ENCODE results near the gene AFMID. TPM values are rescaled to one million over a fixed set of nuclear protein-coding genes. Genes with fewer than 3 reads are reported as not detected.
"Not testable (repeated sequence)": the region's sequence is repeated elsewhere in the genome, so short reads cannot be mapped to it uniquely, and the experiment has no call there.

The AFMID gene
- polyA plus RNA-seq, 3 donors = 17.2 to 33.7 (median 21.7) TPM

GRCh38 chr17:78230996-78231935, 44.1 kb downstream of the AFMID start, which contains the start of gene TMEM235:
TSS of gene TMEM235 (plus strand) at chr17:78231631. CDS start at chr17:78232024, 393 bp downstream.
- 25 to 31% (median 27%) methylated on average over 37 to 51 of the region's 52 CpGs for WGBS, 3 donors
- H3K27ac ChIP-seq (ENCODE audit: low read depth, low read length) = no peak within 1 kb of the TSS

DNA sequence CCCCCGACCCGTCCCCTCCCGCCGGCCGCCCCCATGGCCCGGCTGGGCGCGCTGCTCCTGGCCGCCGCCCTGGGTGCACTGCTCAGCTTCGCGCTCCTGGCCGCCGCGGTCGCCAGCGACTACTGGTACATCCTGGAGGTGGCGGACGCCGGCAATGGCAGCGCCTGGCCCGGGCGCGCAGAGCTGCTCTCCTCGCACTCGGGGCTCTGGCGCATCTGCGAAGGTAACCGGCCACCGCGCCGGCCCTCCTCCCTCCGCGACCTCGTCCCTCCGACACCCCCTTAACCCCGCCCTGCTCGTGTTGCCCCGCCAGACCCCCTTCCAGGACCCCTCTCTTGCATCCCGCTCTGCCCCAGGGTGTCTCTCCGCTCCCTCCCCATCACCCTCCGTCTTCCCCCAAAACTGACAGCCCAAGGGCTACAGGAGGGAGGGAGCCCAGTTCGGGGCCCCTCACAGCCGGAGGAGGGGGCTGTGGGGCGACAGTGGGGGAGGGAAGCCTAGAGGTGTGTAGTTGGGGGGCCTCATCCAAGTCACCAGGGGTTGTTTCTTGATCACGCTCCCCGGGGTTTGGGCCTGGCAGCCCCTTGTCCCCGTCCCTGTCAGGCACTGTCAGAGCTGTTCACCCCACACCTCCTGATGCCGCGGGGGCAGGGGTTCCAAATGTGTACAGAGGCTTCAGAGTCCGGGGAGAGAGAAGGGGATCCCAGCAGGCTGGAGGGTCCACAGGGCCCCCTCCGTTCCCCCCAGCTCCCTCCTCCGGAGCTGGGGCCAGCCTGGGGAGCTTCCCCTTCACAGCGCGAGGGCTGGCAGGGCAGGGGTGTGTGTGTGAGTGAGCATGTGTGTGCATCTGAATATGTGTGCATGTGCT, 45.1 kb downstream of the AFMID start:
- 14 to 15% (median 15%) methylated on average over 41 to 48 of the region's 55 CpGs for WGBS, 3 donors

GRCh38 chr17:78232859-78233173, 45.7 kb downstream of the AFMID start:
- no peak overlapping the region for H3K27ac ChIP-seq (ENCODE audit: low read depth, low read length)
- 94 to 97% (median 94%) methylated on average over 2 of the region's 2 CpGs for WGBS, 3 donors

More for the DNA sequence above, 45.1 kb downstream of the AFMID start:
- no peak overlapping the region for H3K27ac ChIP-seq (ENCODE audit: low read depth, low read length)

GRCh38 chr17:78233678-78234077, 46.5 kb downstream of the AFMID start:
- WGBS, 3 donors = 89 to 94% (median 94%) methylated on average over 9 to 10 of the region's 10 CpGs
- H3K27ac ChIP-seq (ENCODE audit: low read depth, low read length) = no peak overlapping the region

DNA sequence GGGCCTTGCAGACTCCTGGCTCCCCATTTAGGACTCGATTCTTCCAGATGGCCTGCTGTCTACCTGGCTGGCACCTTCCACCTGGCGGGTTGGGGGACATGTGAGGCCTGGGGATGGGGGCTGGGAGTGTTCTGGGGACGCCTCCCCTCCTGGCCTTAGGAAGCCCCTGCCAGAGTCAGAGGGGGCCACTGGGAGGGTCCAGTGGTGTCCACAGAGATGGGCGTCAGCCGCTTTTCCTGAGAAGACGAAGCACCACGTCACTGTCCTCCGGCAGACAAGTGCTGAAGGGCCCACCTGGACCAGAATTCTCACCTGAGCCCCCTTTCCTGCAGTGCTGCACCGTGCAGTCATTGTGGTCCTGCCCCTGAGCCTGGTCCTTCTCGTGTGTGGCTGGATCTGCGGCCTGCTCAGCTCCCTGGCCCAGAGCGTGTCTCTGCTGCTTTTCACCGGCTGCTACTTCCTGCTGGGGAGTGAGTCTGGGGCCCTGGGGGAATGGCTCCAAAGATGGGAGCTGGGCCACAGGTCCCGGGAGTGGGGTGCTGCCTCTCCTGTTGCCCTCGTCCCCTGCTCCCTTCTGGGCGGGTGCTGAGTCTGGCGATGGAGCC, 47.2 kb downstream of the AFMID start:
- H3K27ac ChIP-seq (ENCODE audit: low read depth, low read length) = no peak overlapping the region
- 82 to 87% (median 83%) methylated on average over 17 of the region's 17 CpGs for WGBS, 3 donors

GRCh38 chr17:78235022-78235421, 47.9 kb downstream of the AFMID start:
- H3K27ac ChIP-seq (ENCODE audit: low read depth, low read length) = not testable (repeated sequence)
- whole genome bisulfite sequencing, 3 donors = 72 to 80% (median 75%) methylated on average over 5 to 6 of the region's 6 CpGs

GRCh38 chr17:78235885-78236284, 48.7 kb downstream of the AFMID start:
- no peak overlapping the region for H3K27ac ChIP-seq (ENCODE audit: low read depth, low read length)
- 87 to 88% (median 88%) methylated on average over 8 of the region's 8 CpGs for WGBS, 3 donors

DNA sequence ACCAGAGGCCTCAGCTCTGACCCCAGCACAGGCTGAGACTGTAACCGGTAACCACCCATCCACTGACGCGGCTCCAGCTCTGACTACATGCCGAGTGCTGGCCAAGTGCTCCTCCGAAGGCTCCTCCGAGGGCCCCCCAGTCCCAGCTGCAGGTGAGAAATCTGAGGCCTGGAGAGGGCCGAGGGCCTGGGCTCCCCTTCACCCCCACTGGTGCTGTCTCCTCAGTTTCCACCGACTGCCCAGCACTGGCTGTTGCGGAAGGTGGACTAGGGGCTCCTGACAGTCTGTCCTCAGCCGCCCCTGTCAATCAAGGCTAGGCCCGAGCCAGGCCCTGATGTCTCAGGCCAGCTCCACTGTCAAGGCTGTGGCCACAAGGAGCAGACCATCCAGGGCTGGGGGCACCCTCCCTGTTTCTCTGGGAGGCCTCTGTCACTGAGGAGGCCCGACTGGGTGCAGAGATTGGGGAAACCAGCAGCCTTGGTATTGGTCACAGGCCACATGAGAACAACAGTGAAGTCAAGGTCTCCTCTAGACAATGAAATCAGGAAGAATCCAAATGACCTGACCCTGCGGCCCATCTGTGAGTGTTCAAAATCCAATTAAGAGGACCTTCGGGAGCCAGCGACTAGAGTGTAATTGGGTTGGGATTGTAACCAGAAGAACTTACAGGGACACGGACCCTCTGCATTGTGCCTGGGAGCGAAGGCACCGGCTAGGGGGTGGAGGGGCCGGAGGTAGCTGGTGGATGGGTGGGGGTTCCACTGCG, 49.4 kb downstream of the AFMID start:
- WGBS, 3 donors = 86 to 97% (median 93%) methylated on average over 20 of the region's 20 CpGs
- H3K27ac ChIP-seq (ENCODE audit: low read depth, low read length) = no peak overlapping the region

DNA sequence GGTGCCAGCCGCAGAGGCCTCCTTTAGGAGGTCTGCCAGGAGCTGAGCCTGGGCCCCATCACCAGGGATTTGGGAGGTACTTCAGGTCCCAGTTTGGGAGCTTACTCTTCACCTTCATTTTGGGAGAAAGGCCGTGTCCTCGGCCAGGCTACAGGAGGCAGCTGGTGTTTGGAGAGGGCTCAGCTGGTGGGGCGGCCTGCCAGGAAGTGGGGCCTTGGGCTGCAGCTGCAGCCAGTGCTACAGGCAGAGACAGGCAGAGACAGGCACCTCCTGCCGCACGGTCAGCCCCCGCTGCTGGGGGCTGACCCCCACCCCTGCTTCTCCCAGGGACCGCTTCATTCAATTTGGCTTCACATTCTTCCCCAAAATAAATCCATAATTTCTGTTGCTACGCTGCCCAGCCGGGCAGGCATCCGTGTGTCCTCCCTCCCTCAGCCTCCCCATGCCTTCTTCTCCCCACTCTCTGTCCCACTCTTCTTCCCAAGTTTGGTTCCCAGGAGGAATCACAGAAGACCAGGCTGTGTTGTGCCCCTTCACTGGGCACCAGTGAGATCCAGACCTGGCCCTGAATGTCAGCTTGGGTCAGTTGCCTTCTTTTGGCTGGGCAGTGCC, 50.3 kb downstream of the AFMID start:
- 63 to 74% (median 73%) methylated on average over 11 of the region's 11 CpGs for WGBS, 3 donors
- H3K27ac ChIP-seq (ENCODE audit: low read depth, low read length) = no peak overlapping the region

- H3K27ac ChIP-seq (ENCODE audit: low read depth, low read length) = no peak overlapping the region
- 84 to 87% (median 86%) methylated on average over 16 to 20 of the region's 20 CpGs for WGBS, 3 donors
Measured at GRCh38 chr17:78238823-78239488, 51.8 kb downstream of the AFMID start.

DNA sequence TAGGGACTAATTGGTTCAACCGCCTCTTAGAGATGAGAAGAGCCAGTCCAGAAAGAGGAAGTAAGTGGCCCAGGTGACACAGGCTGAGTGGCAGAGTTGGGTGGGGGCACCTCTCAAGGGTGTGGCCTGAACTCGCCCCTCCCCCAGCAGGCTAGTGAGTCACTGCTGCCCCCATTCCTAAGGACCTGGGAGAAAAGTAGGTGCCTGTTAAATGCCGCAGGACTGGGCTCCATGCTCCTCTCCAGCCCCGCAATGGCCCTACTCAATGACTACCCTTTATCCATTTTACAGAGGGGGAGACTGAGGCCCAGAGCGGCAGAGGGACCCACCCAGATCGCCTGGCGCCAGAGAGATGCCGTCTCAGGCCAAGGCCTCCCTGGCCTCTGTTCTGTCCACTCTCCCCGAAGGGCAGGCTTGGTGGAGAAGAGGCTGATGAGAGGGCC, 52.3 kb downstream of the AFMID start:
- no peak overlapping the region for H3K27ac ChIP-seq (ENCODE audit: low read depth, low read length)
- WGBS, 3 donors = 89 to 94% (median 90%) methylated on average over 9 of the region's 9 CpGs

DNA sequence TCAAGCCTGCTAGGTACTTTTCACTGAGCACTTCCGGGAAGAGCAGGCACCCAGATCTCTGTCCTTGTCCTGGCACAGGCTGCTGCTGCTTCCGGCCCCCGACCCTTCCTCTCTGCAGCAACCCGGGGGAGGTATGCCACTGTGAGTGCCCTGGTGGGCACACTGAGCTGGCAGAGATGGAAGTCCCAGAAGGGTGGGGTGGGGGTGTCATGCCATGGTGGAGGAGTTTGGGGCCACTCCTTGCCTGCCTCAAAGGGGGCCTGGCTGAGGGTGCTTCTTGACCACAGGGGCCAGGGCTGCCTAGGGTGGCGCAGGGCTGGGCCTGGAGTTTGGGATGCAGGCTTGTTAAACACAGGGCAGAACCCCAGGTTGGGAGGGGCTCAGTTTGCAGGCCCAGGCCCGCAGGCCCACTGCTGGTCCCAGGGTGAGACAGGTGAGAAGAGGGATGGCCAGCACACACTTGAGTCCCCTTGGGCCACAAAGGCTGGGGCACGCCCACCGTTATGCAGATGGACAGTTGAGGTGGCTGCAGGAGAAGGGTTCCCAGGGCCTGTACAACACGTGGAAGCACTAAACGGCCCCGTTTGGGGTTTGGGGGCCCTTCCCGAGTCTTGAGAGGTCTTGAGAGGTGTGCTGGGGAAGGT, 53.0 kb downstream of the AFMID start:
- no peak overlapping the region for H3K27ac ChIP-seq (ENCODE audit: low read depth, low read length)
- WGBS, 3 donors = 78 to 81% (median 79%) methylated on average over 12 of the region's 12 CpGs

GRCh38 chr17:78240839-78241238, 53.7 kb downstream of the AFMID start:
- WGBS, 3 donors = 74 to 86% (median 83%) methylated on average over 9 of the region's 9 CpGs
- H3K27ac ChIP-seq (ENCODE audit: low read depth, low read length) = no peak overlapping the region

GRCh38 chr17:78241277-78242023, 54.3 kb downstream of the AFMID start:
- 80 to 82% (median 81%) methylated on average over 12 to 13 of the region's 13 CpGs for WGBS, 3 donors
- no peak overlapping the region for H3K27ac ChIP-seq (ENCODE audit: low read depth, low read length)

DNA sequence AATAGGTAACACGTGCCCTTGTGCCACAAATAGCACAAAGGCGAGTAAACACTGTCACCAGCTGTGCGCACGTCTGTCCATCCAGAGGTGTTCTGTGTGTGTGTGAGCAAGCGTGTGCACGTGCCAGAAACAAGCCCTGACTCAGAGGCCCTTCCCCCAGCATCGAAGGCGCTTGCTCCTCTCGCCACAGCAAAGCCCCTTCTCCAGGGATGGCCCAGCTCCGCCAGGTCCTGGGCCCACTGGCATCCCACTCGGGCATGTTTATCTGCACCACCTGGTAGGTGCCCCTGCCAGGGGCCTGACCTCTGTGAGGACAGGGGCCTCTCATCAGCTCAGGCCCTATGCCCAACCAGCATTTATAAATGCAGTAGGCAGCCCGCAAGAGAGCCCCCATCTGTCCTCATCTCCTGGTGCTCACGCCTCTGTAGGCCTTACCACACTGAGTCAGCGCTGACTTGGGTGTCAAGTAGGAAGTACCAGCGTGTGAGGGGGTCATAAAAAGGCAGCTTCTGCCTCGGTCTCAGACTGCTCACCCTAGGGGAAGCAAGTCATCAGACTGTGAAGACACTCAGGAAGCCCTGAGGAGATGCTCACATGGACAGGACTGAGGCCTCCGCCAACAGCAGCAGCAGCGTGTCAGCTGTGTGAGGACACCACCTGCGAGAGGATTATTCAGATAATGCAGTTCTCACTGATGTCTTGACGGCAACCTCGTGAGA, 55.0 kb downstream of the AFMID start:
- WGBS, 3 donors = 75 to 78% (median 77%) methylated on average over 21 of the region's 21 CpGs
- H3K27ac ChIP-seq (ENCODE audit: low read depth, low read length) = no peak overlapping the region

Measured in adipose tissue (tissue), 3 donors.